Thoracic aorta (tissue), 2 donors: ENCODE data around the gene FUT8. TPM values are rescaled to one million over a fixed set of nuclear protein-coding genes. Genes with fewer than 3 reads are reported as not detected.

ENCODE experiments used
- ATAC-seq: fragments of 150-250 bp; one replicate; pipeline ENCODE4 v1.8.0; 2017; ENCODE audit warnings: low read depth; ENCODE audit not compliant: insufficient number of reproducible peaks, low FRiP score
- DNase-seq: peaks from one replicate; pipeline ENCODE4 v3.0.0-alpha.2; 2020; ENCODE audit warnings: low spot score
- H3K27ac ChIP-seq, 2 donors: fragments of 200-600 bp; sonication (generic); 1 replicate in 1 of 2; 2 replicates in 1 of 2; pipeline ENCODE4 v1.5.1; 2016; ENCODE audit warnings: mild to moderate bottlenecking in 2 of 2, moderate library complexity in 2 of 2
- H3K27me3 ChIP-seq: fragments of 200-600 bp; sonication (generic); replicated peaks from 2 replicates; pipeline ENCODE4 v1.6.0; 2016; ENCODE audit warnings: mild to moderate bottlenecking; ENCODE audit not compliant: insufficient read depth
- H3K36me3 ChIP-seq: fragments of 200-600 bp; sonication (generic); one replicate; pipeline ENCODE4 v1.5.1; 2016
- H3K4me1 ChIP-seq, 2 donors: fragments of 200-600 bp; sonication (generic); 1 replicate in 1 of 2; 2 replicates in 1 of 2; pipeline versions ENCODE4 v1.5.1 to v1.6.0; 2016; ENCODE audit warnings: low read depth in 2 of 2, mild to moderate bottlenecking in 1 of 2; ENCODE audit not compliant: control insufficient read depth in 1 of 2
- H3K4me3 ChIP-seq: fragments of 200-600 bp; sonication (generic); 2 replicates; pipeline ENCODE4 v1.5.1; 2016; ENCODE audit warnings: mild to moderate bottlenecking
- H3K9me3 ChIP-seq: fragments of 200-600 bp; sonication (generic); 2 replicates; pipeline ENCODE4 v1.5.1; 2016
- total RNA-seq, 2 donors: library from RNA; depleted of rRNA; stranded (reverse); fragments of >200 nt; gene quantifications; one replicate each; pipeline versions ENCODE4 v1.1.0 to v1.2.3, GENCODE V29; 2016
- TF ChIP-seq, protein P1 (sequence below): fragments of 200-600 bp; sonication (generic); IDR thresholded peaks from one replicate; pipeline ENCODE4 v1.5.1; 2019; ENCODE audit warnings: antibody characterized with exemption

FUT8 gene
- total RNA-seq, 2 donors from 2014 or later = 22.3 to 23.4 TPM

DNA sequence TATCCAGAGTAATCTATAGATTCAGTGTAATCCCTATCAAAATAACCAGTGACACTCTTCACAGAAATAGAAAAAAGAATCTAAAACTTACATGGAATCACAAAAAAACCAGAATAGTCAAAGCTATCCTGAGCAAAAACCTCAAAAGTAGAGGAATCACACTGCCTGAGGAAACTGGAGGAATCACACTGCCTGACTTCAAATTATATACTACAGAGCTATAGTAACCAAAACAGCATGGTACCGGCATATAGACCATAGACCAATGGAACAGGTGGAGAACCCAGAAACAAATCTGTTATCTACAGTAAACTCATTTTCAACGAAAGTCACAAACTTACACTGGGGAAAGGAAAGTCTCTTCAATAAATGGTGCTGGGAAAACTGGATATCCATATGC is 244.0 kb downstream of the FUT8 start:
- Histone ChIP-seq H3K4me1 (no peaks in the 10 kb centered on the region), H3K27me3 (no peaks in the 10 kb centered on the region), H3K9me3 (no peaks in the 10 kb centered on the region), H3K27ac (no peak overlapping the region), H3K36me3 (no peaks in the 10 kb centered on the region), H3K4me3 (no peak overlapping the region)
- DNase-seq (no peak), ATAC-seq (no peak)
- TF ChIP-seq, protein P1, sequence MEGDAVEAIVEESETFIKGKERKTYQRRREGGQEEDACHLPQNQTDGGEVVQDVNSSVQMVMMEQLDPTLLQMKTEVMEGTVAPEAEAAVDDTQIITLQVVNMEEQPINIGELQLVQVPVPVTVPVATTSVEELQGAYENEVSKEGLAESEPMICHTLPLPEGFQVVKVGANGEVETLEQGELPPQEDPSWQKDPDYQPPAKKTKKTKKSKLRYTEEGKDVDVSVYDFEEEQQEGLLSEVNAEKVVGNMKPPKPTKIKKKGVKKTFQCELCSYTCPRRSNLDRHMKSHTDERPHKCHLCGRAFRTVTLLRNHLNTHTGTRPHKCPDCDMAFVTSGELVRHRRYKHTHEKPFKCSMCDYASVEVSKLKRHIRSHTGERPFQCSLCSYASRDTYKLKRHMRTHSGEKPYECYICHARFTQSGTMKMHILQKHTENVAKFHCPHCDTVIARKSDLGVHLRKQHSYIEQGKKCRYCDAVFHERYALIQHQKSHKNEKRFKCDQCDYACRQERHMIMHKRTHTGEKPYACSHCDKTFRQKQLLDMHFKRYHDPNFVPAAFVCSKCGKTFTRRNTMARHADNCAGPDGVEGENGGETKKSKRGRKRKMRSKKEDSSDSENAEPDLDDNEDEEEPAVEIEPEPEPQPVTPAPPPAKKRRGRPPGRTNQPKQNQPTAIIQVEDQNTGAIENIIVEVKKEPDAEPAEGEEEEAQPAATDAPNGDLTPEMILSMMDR = no peak

DNA sequence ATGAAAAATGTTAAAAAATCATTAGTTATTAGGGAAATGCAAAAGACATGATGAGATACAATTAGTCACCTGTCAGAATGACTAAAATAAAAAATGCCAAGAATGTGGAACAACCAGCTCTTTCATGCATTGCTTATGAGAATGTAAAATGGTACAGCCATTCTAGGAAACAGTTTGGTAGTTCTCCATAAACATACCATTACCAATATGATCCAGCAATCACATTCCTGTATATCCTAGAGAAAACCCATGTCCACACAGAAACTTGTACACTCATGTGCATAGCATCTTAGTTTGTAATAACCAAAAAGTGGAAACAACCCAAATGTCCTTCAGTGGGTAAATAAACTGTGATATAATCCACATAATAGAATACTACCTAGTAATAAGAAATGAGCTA is 245.7 kb downstream of the FUT8 start:
- no peaks in the 10 kb centered on the region for H3K27me3 ChIP-seq
- no peaks in the 10 kb centered on the region for H3K4me1 ChIP-seq
- DNase-seq = no peak
- H3K27ac ChIP-seq = no peak overlapping the region
- H3K4me3 ChIP-seq = no peak overlapping the region
- no peaks in the 10 kb centered on the region for H3K36me3 ChIP-seq
- ATAC-seq = no peak
- TF ChIP-seq, protein P1 = no peak
- H3K9me3 ChIP-seq = no peaks in the 10 kb centered on the region

GRCh38 chr14:65661865-65662264 is 249.3 kb downstream of the FUT8 start:
- TF ChIP-seq, protein P1 = no peak
- Histone ChIP-seq H3K4me1 (no peaks in the 10 kb centered on the region), H3K27me3 (no peaks in the 10 kb centered on the region), H3K27ac (no peak overlapping the region), H3K4me3 (no peak overlapping the region), H3K36me3 (no peaks in the 10 kb centered on the region), H3K9me3 (no peaks in the 10 kb centered on the region)
- no peak for DNase-seq
- ATAC-seq = no peak

DNA sequence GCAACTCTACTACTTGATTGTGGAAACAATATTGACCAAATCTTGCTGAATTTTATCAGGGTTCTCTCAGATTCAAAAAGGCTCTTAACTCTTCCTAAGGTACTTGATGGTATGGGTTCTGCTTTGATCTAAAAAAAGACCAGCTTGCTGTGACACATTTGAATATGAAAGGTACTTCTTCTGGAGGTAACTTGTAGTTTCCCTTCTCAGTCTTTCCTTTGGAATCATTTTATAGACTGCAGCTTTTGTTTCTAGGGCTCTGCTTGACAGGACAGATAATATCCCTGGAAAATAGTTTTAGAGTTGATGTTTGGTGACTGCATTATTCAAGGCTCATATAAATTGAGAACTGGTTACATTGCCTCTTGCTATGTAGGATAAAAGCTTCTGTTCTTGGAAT is 251.9 kb downstream of the FUT8 start:
- H3K27me3 ChIP-seq = no peaks in the 10 kb centered on the region
- ATAC-seq (no peak), DNase-seq (no peak)
- no peak overlapping the region for H3K27ac ChIP-seq
- TF ChIP-seq, protein P1 = no peak
- no peak overlapping the region for H3K4me3 ChIP-seq
- no peaks in the 10 kb centered on the region for H3K9me3 ChIP-seq
- no peaks in the 10 kb centered on the region for H3K4me1 ChIP-seq
- H3K36me3 ChIP-seq = no peaks in the 10 kb centered on the region

DNA sequence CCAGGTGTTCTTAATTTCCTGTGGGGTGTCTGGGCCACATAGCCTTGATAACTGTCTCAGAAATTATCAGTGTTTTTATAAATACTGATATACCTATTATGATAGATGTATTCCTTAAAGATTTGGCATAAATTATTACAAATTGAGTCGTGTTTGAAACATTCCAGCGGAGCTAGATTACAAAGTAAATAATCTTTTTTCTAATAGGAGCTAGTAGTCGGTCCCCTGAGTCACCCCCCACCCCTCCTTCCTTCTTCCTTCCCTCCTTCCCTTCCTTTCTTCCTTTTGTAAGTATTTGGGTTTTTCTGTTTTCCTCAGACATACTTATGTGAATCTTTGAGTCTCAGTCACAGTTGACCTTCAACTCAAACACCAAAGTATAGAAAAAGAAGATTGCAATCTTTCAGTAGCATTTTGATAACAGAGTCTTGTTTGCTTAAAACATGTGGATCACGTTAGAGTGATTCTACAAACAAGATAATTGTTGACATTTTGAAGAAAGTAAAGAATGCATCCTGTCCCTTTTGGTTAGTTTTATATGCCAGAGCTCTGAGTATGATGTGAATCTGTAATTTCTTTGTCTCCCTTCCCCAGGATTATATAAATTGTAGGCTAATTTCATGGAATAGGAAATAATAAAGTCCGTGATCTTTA is 264.0 kb downstream of the FUT8 start:
- no peaks in the 10 kb centered on the region for H3K4me1 ChIP-seq
- no peak overlapping the region for H3K27ac ChIP-seq
- H3K4me3 ChIP-seq = no peak overlapping the region
- H3K27me3 ChIP-seq = no peaks in the 10 kb centered on the region
- H3K36me3 ChIP-seq = no peaks in the 10 kb centered on the region
- no peak for ATAC-seq
- no peak for DNase-seq
- TF ChIP-seq, protein P1 = no peak
- no peaks in the 10 kb centered on the region for H3K9me3 ChIP-seq
